Osteoblast (primary cell): ENCODE measurements around the gene ANKRD40. TPM values are rescaled to one million over a fixed set of nuclear protein-coding genes. Genes with fewer than 3 reads are reported as not detected.
A peak's percentile ranks its signal among the peaks of the same experiment; 100 is the strongest.

ENCODE experiments used
- DNase-seq: peaks from one replicate; pipeline ENCODE4 v3.0.0; 2011; ENCODE audit warnings: low spot score, mixed read lengths; ENCODE audit not compliant: insufficient read length; ENCODE audit errors: missing footprints
- H2AFZ ChIP-seq: 2 replicates; pipeline ENCODE4 v1.6.0; 2011; ENCODE audit warnings: mild to moderate bottlenecking, low read length
- H3K27ac ChIP-seq: 2 replicates; pipeline ENCODE4 v1.5.1; 2011; ENCODE audit warnings: mild to moderate bottlenecking, low read depth, low read length, moderate library complexity
- H3K27me3 ChIP-seq: 2 replicates; pipeline ENCODE4 v1.6.0; 2012; ENCODE audit warnings: mild to moderate bottlenecking, control low read depth, inconsistent platforms, low read length, moderate library complexity; ENCODE audit not compliant: insufficient read depth
- H3K36me3 ChIP-seq: 2 replicates; pipeline ENCODE4 v1.5.1; 2011; ENCODE audit warnings: mild to moderate bottlenecking, low read length, control low read depth, moderate library complexity; ENCODE audit not compliant: insufficient read depth
- H3K4me1 ChIP-seq: 2 replicates; pipeline ENCODE4 v1.5.1; 2011; ENCODE audit warnings: mild to moderate bottlenecking, low read length, control low read depth, moderate library complexity; ENCODE audit not compliant: insufficient read depth
- H3K4me2 ChIP-seq: 2 replicates; pipeline ENCODE4 v1.6.0; 2011; ENCODE audit warnings: mild to moderate bottlenecking, low read length; ENCODE audit not compliant: insufficient read depth
- H3K4me3 ChIP-seq: fragments of 200-600 bp; sonication (generic); 3 replicates; pipeline ENCODE4 v1.5.1; 2012; ENCODE audit warnings: mild to moderate bottlenecking, low read length, inconsistent platforms; ENCODE audit not compliant: insufficient read depth
- H3K79me2 ChIP-seq: 2 replicates; pipeline ENCODE4 v1.6.0; 2012; ENCODE audit warnings: mild to moderate bottlenecking, low read length, control low read depth, inconsistent platforms; ENCODE audit not compliant: insufficient read depth
- H3K9me3 ChIP-seq: 2 replicates; pipeline ENCODE4 v1.5.1; 2011; ENCODE audit warnings: low read depth, low read length, control low read depth
- H4K20me1 ChIP-seq: 2 replicates; pipeline ENCODE4 v1.6.0; 2012; ENCODE audit warnings: mild to moderate bottlenecking, low read length, control low read depth; ENCODE audit not compliant: insufficient read depth
- total RNA-seq: library from RNA; depleted of rRNA; stranded (reverse); fragments of >200 nt; gene quantifications from 2 replicates; pipeline ENCODE4 v1.2.3, GENCODE V29; 2012
- TF ChIP-seq, protein P1 (sequence below): IDR thresholded peaks from 2 replicates; pipeline ENCODE4 v1.5.1; 2011; ENCODE audit warnings: mild to moderate bottlenecking, low read depth, low read length, moderate library complexity; ENCODE audit errors: extremely low read depth

Gene ANKRD40
- total RNA-seq, 1 donor, result 42.7 TPM

DNA sequence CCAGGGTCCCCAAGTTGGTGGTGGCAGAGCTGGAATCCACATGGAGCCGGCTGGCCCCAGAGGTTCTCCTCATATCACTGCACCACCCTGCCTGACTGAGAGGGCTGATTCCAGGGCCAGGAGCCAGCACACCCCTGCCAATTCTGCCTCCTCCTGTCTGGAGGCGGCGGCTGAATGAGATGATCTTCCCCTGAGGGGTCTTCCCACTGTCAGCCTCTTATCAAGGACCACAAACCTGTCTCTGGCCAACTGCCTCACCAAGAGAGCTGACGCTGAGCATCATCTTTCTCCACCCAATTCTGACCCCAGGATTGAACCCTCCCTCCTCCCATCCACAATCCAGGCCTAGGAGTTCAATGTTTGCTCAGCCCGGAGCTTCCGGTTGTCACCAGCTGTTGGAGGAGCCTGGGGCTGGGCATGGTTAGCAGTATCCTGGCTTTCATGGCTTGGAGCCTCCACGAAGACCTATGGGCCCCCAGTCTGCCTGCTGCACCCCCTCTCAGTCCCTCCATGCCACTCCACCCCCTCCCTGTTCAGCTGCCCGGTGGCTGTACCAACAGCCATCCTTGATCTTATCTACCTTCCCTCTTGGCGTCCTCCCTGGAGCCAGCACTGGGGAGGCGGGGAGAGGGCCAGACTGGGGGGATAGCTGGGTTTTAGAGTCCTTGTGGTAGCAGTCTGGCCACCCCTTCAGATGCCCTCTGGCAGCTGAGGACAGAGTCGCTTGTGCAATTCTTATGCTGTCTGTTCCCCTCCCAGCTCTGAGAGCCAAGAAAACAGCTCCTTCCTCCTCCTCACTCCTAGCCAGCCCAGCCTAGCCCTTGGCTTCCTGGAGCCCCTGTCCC lies 47.5 kb downstream of the ANKRD40 start:
- Histone ChIP-seq H4K20me1 (no peaks in the 10 kb centered on the region), H3K27ac (peak overlapping the region; percentile 62), H3K36me3 (peaks cover 11% of the 10 kb centered on the region), H3K4me3 (no peak overlapping the region), H3K27me3 (no peaks in the 10 kb centered on the region), H3K79me2 (no peaks in the 10 kb centered on the region), H3K4me2 (peak overlapping the region; percentile 13), H2AFZ (peak overlapping the region; percentile 65), H3K9me3 (no peaks in the 10 kb centered on the region), H3K4me1 (peaks cover 27% of the 10 kb centered on the region)
- TF ChIP-seq, protein P1, sequence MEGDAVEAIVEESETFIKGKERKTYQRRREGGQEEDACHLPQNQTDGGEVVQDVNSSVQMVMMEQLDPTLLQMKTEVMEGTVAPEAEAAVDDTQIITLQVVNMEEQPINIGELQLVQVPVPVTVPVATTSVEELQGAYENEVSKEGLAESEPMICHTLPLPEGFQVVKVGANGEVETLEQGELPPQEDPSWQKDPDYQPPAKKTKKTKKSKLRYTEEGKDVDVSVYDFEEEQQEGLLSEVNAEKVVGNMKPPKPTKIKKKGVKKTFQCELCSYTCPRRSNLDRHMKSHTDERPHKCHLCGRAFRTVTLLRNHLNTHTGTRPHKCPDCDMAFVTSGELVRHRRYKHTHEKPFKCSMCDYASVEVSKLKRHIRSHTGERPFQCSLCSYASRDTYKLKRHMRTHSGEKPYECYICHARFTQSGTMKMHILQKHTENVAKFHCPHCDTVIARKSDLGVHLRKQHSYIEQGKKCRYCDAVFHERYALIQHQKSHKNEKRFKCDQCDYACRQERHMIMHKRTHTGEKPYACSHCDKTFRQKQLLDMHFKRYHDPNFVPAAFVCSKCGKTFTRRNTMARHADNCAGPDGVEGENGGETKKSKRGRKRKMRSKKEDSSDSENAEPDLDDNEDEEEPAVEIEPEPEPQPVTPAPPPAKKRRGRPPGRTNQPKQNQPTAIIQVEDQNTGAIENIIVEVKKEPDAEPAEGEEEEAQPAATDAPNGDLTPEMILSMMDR, result no peak
- peak; percentile 81 for DNase-seq

DNA sequence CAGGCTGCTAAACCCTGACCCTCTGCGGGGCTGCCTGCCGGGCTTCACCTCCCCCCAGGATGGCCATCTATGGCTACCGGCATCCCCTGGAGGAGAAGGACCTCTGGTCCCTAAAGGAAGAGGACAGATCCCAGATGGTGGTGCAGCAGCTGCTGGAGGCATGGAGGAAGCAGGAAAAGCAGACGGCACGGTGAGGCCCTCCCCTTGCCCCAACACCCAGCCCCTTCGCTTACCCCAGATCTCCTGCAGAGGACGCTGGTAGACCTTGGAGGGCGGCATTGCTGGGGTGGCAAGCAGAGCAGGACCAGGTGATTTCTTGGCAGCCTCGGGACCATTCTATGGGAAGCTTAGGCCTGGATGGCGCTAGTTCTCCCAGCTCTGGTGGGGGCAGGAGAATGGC lies 48.5 kb downstream of the ANKRD40 start:
- Histone ChIP-seq H4K20me1 (no peaks in the 10 kb centered on the region), H3K4me3 (no peak overlapping the region), H3K4me2 (no peak overlapping the region), H2AFZ (no peak overlapping the region), H3K4me1 (peaks cover 27% of the 10 kb centered on the region), H3K36me3 (peaks cover 11% of the 10 kb centered on the region), H3K27me3 (no peaks in the 10 kb centered on the region), H3K79me2 (no peaks in the 10 kb centered on the region), H3K9me3 (no peaks in the 10 kb centered on the region), H3K27ac (no peak overlapping the region)
- DNase-seq, result no peak
- TF ChIP-seq, protein P1, result no peak

DNA sequence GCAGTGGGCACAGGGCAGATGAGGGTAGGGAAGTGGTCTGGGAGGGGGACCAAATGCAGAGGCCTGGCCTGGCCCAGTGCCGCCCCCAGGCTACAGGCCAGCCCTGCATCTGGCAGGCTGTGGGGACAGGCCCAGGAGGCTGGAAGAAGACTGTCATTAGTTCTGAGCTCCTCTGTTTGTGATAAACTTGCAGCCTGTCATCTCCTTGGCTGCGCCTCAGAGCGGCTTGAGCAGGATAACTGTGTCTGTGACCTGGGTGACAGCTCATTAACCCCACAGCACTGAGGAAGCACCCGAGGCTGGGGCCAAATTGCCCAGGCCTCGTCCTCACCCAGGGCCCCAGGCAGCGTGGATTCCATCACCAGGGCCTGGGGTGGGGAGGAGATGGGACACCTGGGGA lies 49.1 kb downstream of the ANKRD40 start:
- no peak overlapping the region for H3K4me2 ChIP-seq
- no peak overlapping the region for H3K4me3 ChIP-seq
- H3K79me2 ChIP-seq, result no peaks in the 10 kb centered on the region
- H4K20me1 ChIP-seq, result no peaks in the 10 kb centered on the region
- no peaks in the 10 kb centered on the region for H3K9me3 ChIP-seq
- no peak overlapping the region for H3K27ac ChIP-seq
- no peak overlapping the region for H2AFZ ChIP-seq
- peaks cover 27% of the 10 kb centered on the region for H3K4me1 ChIP-seq
- no peaks in the 10 kb centered on the region for H3K27me3 ChIP-seq
- TF ChIP-seq, protein P1, result no peak
- H3K36me3 ChIP-seq, result peaks cover 11% of the 10 kb centered on the region
- no peak for DNase-seq

DNA sequence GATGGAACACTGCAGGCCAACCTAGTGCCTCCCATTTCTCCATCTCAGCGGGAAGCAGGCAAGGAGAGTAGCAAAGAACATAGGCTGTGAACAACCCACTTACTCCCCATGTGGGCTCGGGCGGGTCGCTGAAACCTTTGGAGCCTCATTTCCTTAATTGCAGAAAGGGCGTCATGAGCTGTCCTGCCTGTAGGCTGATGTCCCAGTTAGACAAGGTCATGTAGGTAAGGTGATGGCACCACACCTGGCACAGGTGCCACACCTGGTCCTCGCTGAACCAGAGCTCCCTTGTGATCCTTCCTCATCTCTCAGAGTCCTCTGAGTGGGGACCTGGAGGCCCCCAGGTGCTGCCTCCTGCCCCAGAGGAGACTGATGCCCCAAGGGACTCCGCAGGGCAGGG lies 50.1 kb downstream of the ANKRD40 start:
- H3K27me3 ChIP-seq, result no peaks in the 10 kb centered on the region
- peaks cover 27% of the 10 kb centered on the region for H3K4me1 ChIP-seq
- no peak overlapping the region for H3K4me2 ChIP-seq
- H3K79me2 ChIP-seq, result no peaks in the 10 kb centered on the region
- H3K36me3 ChIP-seq, result peaks cover 11% of the 10 kb centered on the region
- DNase-seq, result no peak
- no peak overlapping the region for H3K27ac ChIP-seq
- H3K9me3 ChIP-seq, result no peaks in the 10 kb centered on the region
- H4K20me1 ChIP-seq, result no peaks in the 10 kb centered on the region
- TF ChIP-seq, protein P1, result no peak
- no peak overlapping the region for H2AFZ ChIP-seq
- no peak overlapping the region for H3K4me3 ChIP-seq
